K562 (cell line): Measurements from ENCODE around the gene WDR76. TPM values are rescaled to one million over a fixed set of nuclear protein-coding genes. Genes with fewer than 3 reads are reported as not detected.

Source experiments
- ATAC-seq: fragments of 200-7000 bp; cut with Tn5 transposase; 3 replicates; pipeline ENCODE4 v1.9.1; 2020; ENCODE audit warnings: moderate library complexity
- BruUV-seq: library from RNA; stranded (reverse); fragments of 400-500 nt; replicated peaks from 2 replicates; lab custom pipeline; 2021; lab: Mats Ljungman, UMichigan
- CTCF ChIA-PET: fragments of 300-600 bp; formaldehyde crosslinking; extraction: SDS; loops from one replicate; lab custom pipeline; 2021; ENCODE audit warnings: low intra/inter-chr PET ratio; lab: Yijun Ruan, JAX
- POLR2A ChIA-PET: fragments of 300-600, 350-650 bp; sonication (Branson Sonifier 250); formaldehyde crosslinking; extraction: SDS; loops from one replicate; lab custom pipeline; 2021; ENCODE audit warnings: antibody characterized with exemption, inconsistent platforms; lab: Yijun Ruan, JAX
- DNase-seq, 4 experiments: peaks; one replicate each; pipeline versions ENCODE4 v3.0.0 to v3.0.0-alpha.2; 2011 to 2018; ENCODE audit warnings: low spot score in 3 of 4, mixed read lengths in 3 of 4; ENCODE audit errors: extremely low read depth in 1 of 4
- FAIRE-seq: peaks from 2 replicates; lab custom pipeline; 2011; peaks lifted over from hg19 to GRCh38; lab: Jason Lieb, UNC
- H2AFZ ChIP-seq: 2 replicates; pipeline ENCODE4 v1.6.0; 2011; ENCODE audit warnings: low read depth, low read length, control low read depth, inconsistent platforms
- H3K27ac ChIP-seq: fragments of 200-600 bp; 3 replicates; pipeline ENCODE4 v1.8.0; 2011; ENCODE audit warnings: low read depth, mild to moderate bottlenecking, control low read depth, inconsistent platforms, low read length, moderate library complexity, mixed read lengths; ENCODE audit errors: extremely low read depth
- H3K27me3 ChIP-seq, 2 experiments: fragments of 300-600 bp in 1 of 2; 2 replicates in 1 of 2; 3 replicates in 1 of 2; pipeline versions ENCODE4 v1.6.0 to v1.8.0; 2011; ENCODE audit warnings: inconsistent platforms in 2 of 2, low read length in 2 of 2, mild to moderate bottlenecking in 1 of 2, mixed read lengths in 1 of 2, moderate library complexity in 1 of 2; ENCODE audit not compliant: control insufficient read depth in 2 of 2, insufficient read depth in 2 of 2
- H3K36me3 ChIP-seq: fragments of 300-600 bp; 3 replicates; pipeline ENCODE4 v1.8.0; 2011; ENCODE audit warnings: mild to moderate bottlenecking, low read length, inconsistent platforms; ENCODE audit not compliant: control insufficient read depth, insufficient read depth
- H3K4me1 ChIP-seq, 2 experiments: fragments of 200-600 bp in 1 of 2; replicated peaks in 1 of 2; 2 replicates in 1 of 2; 3 replicates in 1 of 2; pipeline versions ENCODE4 v1.5.1 to v1.8.0; 2011; ENCODE audit warnings: inconsistent platforms in 2 of 2, low read length in 2 of 2, mild to moderate bottlenecking in 1 of 2, mixed read lengths in 1 of 2, moderate library complexity in 1 of 2; ENCODE audit not compliant: control insufficient read depth in 2 of 2, insufficient read depth in 2 of 2
- H3K4me2 ChIP-seq: 2 replicates; pipeline ENCODE4 v1.6.1; 2011; ENCODE audit warnings: low read length, control low read depth, inconsistent platforms, mixed read lengths; ENCODE audit not compliant: insufficient read depth
- H3K4me3 ChIP-seq: fragments of 200-600 bp; sonication (generic), shearing (Covaris generic); 2 replicates; pipeline ENCODE4 v1.5.1; 2016; ENCODE audit warnings: control low read depth, inconsistent platforms
- H3K79me2 ChIP-seq: fragments of 200-600 bp; 3 replicates; pipeline ENCODE4 v1.8.0; 2011; ENCODE audit warnings: low read length, inconsistent platforms; ENCODE audit not compliant: control insufficient read depth, insufficient read depth
- H3K9ac ChIP-seq, 2 experiments: 2 replicates each; pipeline versions ENCODE4 v1.6.0 to v1.6.1; 2011; ENCODE audit warnings: low read depth in 2 of 2, low read length in 2 of 2, control low read depth in 1 of 2, inconsistent platforms in 1 of 2, mild to moderate bottlenecking in 1 of 2, mixed read lengths in 1 of 2; ENCODE audit not compliant: insufficient read depth in 1 of 2
- H3K9me1 ChIP-seq: one replicate; pipeline ENCODE4 v1.6.0; 2011; ENCODE audit warnings: inconsistent platforms, mild to moderate bottlenecking, low read length, moderate library complexity; ENCODE audit not compliant: control insufficient read depth, insufficient read depth
- H3K9me3 ChIP-seq: replicated peaks from 2 replicates; pipeline ENCODE4 v1.5.1; 2011; ENCODE audit warnings: low read depth, low read length, inconsistent platforms; ENCODE audit not compliant: control insufficient read depth, insufficient read depth
- H4K20me1 ChIP-seq: replicated peaks from 2 replicates; pipeline ENCODE4 v1.6.1; 2011; ENCODE audit warnings: low read length, inconsistent platforms, mixed read lengths; ENCODE audit not compliant: control insufficient read depth, insufficient read depth
- BCOR ChIP-seq: fragments of 450-650 bp; IDR thresholded peaks from 2 replicates; pipeline ENCODE4 v1.6.1; 2016
- CHCHD3 ChIP-seq: fragments of 250-450 bp; sonication (Bioruptor Pico); IDR thresholded peaks from 2 replicates; pipeline ENCODE4 v2.1.2; 2022; ENCODE audit warnings: mild to moderate bottlenecking
- CHD2 ChIP-seq: IDR thresholded peaks from 2 replicates; pipeline ENCODE4 v1.6.1; 2011; ENCODE audit warnings: low read depth, low read length
- DEAF1 ChIP-seq: fragments of 450-650 bp; formaldehyde crosslinking; IDR thresholded peaks from 2 replicates; pipeline ENCODE4 v1.4.0; 2020; ENCODE audit warnings: mild to moderate bottlenecking, moderate library complexity
- JUN ChIP-seq, 2 experiments: sonication (generic) in 1 of 2; formaldehyde crosslinking in 1 of 2; IDR thresholded peaks; 2 replicates each; pipeline versions ENCODE4 v1.6.1 to v1.8.0; 2012 to 2022; ENCODE audit warnings: borderline replicate concordance in 2 of 2, mild to moderate bottlenecking in 2 of 2, improper control_type of control experiment in 1 of 2, low read depth in 1 of 2, low read length in 1 of 2, missing genetic modification reagents in 1 of 2
- TARDBP ChIP-seq: fragments of 450-650 bp; IDR thresholded peaks from 2 replicates; pipeline ENCODE4 v1.6.1; 2016
- ZBTB17 ChIP-seq: fragments of 450-650 bp; formaldehyde crosslinking; IDR thresholded peaks from 2 replicates; pipeline ENCODE4 v1.4.0; 2020; ENCODE audit warnings: mild to moderate bottlenecking
- WGBS: fragments of 100-300 bp; shearing (Covaris generic); methylation state at CpG from one replicate; pipeline ENCODE4 v1.1.6; 2016; ENCODE audit warnings: low coverage, mixed read lengths; ENCODE audit not compliant: insufficient coverage; ENCODE audit errors: missing lambda C conversion rate; 5-methylcytosine and 5-hydroxymethylcytosine counted together
- in situ Hi-C: fragments of 300-500 bp; cut with MboI; formaldehyde crosslinking; loops from 4 replicates; pipeline ENCODE4 v1.15.0; 2018; ENCODE audit warnings: inconsistent platforms, mixed read lengths
- intact Hi-C: fragments of 100-400 bp; cut with micrococcal nuclease; formaldehyde crosslinking; loops from 2 replicates; pipeline ENCODE4 v1.14.2; 2022
- polyA plus RNA-seq, 8 experiments: library from polyadenylated mRNA; depleted of rRNA in 4 of 8; stranded (reverse) in 5 of 8; unstranded in 3 of 8; fragments of >200 nt; fragmentation: Nextera tagmentation in 2 of 8; fragmentation: Illumina TruSeq in 1 of 8; extraction: Ambion mirVana in 2 of 8; extraction: Trizol in 1 of 8; gene quantifications; 2 replicates each; pipeline versions ENCODE4 v1.2.1 to v1.2.3, GENCODE V29; 2011 to 2014; ENCODE audit warnings: inconsistent platforms in 1 of 8, missing spikeins in 1 of 8
- total RNA-seq, 7 experiments: library from RNA; depleted of rRNA in 6 of 7; stranded (reverse); fragments of >200 nt in 6 of 7; fragmentation: Illumina TruSeq in 2 of 7; extraction: Trizol in 2 of 7; gene quantifications; 2 replicates each; pipeline versions ENCODE4 v1.2.1 to v1.2.3, GENCODE V29; 2011 to 2021; ENCODE audit warnings: low replicate concordance in 1 of 7
- TF ChIP-seq, protein P1 (sequence below): fragments of 250-450 bp; sonication (Bioruptor Pico); IDR thresholded peaks from 2 replicates; pipeline ENCODE4 v1.5.0; 2022; ENCODE audit warnings: mild to moderate bottlenecking

The WDR76 gene
- total and polyA plus RNA-seq, 9 of the 15 experiments (the other 6 are each of a cell fraction or from before 2014, with no cell fraction given) = 9.8 to 69.5 (median 44.4) TPM

DNA sequence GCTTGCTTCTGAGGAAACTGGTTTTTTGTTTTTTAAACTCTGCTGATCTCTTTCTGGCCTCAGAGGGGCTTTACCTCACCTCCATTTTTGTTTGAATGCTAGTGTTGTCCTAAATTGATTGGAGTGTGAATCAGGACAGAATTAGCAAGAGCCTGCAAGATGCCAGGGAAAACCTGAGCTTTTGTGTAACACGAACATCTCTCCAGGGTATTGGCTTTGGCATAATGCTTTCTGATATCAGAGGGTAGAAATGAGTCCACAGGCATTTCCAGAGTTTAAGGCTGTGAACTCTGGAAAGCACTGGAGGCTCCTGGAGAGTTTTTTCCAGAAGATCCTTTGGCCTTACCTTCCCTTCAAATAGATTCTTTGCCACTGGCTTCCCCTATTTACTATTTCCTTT is 87.1 kb downstream of the WDR76 start:
- no peak for TF ChIP-seq BCOR
- no peak for TF ChIP-seq TARDBP
- TF ChIP-seq, protein P1, sequence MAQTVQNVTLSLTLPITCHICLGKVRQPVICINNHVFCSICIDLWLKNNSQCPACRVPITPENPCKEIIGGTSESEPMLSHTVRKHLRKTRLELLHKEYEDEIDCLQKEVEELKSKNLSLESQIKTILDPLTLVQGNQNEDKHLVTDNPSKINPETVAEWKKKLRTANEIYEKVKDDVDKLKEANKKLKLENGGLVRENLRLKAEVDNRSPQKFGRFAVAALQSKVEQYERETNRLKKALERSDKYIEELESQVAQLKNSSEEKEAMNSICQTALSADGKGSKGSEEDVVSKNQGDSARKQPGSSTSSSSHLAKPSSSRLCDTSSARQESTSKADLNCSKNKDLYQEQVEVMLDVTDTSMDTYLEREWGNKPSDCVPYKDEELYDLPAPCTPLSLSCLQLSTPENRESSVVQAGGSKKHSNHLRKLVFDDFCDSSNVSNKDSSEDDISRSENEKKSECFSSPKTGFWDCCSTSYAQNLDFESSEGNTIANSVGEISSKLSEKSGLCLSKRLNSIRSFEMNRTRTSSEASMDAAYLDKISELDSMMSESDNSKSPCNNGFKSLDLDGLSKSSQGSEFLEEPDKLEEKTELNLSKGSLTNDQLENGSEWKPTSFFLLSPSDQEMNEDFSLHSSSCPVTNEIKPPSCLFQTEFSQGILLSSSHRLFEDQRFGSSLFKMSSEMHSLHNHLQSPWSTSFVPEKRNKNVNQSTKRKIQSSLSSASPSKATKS (CRISPR knock-in tag) = no peak
- TF ChIP-seq JUN (IDR thresholded peaks at IDR 0.05; ENCODE audit: borderline replicate concordance, low read depth, low read length) = no peak
- no peak for TF ChIP-seq JUN (CRISPR knock-in tag; IDR thresholded peaks at IDR 0.05; ENCODE audit: borderline replicate concordance)
- TF ChIP-seq ZBTB17 = no peak
- no peak for TF ChIP-seq CHD2
- no peak for TF ChIP-seq CHCHD3
- no peak for TF ChIP-seq DEAF1 (CRISPR knock-in tag)
- Histone ChIP-seq H3K4me1 (no peaks in the 10 kb centered on the region), H3K9me3 (no peaks in the 10 kb centered on the region), H3K27me3 (peaks cover 40 to 42% of the 10 kb centered on the region in 2 experiments), H3K79me2 (no peaks in the 10 kb centered on the region), H2AFZ (no peak overlapping the region), H3K27ac (no peak overlapping the region), H4K20me1 (no peaks in the 10 kb centered on the region), H3K36me3 (no peaks in the 10 kb centered on the region), H3K9me1 (no peaks in the 10 kb centered on the region), H3K9ac (no peak overlapping the region), H3K4me2 (no peak overlapping the region), H3K4me3 (no peak overlapping the region)
- DNase-seq = no peak
- intact Hi-C loops = no loop called here
- no peak for FAIRE-seq
- no peak for ATAC-seq
- POLR2A ChIA-PET = interaction anchor here (0.8 kb wide), 1 partner anchor 15 kb away, joined by 4 read pairs; no protein-coding TSS in a partner anchor
- WGBS = 0% methylated on average over 1 of the region's 1 CpG
- no TSS peak for BruUV-seq
- CTCF ChIA-PET = no interaction called here
- in situ Hi-C loops = no loop called here
